Lower leg skin (tissue), 4 donors: ENCODE results near the gene PDE9A. TPM values are rescaled to one million over a fixed set of nuclear protein-coding genes. Genes with fewer than 3 reads are reported as not detected.

Source experiments
- DNase-seq, 2 donors: peaks; one replicate each; pipeline ENCODE4 v3.0.0-alpha.2; 2019; ENCODE audit warnings: low spot score in 2 of 2
- H3K4me3 ChIP-seq: fragments of 200-600 bp; sonication (generic); 2 replicates; pipeline ENCODE4 v1.5.1; 2017; ENCODE audit warnings: mild to moderate bottlenecking, low read depth; ENCODE audit not compliant: poor library complexity, severe bottlenecking
- CTCF ChIP-seq, 3 donors: fragments of 450-650 bp; IDR thresholded peaks; one replicate each; pipeline ENCODE4 v1.5.1; 2016; ENCODE audit warnings: antibody characterized with exemption in 3 of 3, mild to moderate bottlenecking in 3 of 3, moderate library complexity in 2 of 3
- POLR2A ChIP-seq, 2 donors: fragments of 450-650 bp; IDR thresholded peaks; one replicate each; pipeline ENCODE4 v1.6.1; 2016 to 2017; ENCODE audit warnings: antibody characterized with exemption in 2 of 2, mild to moderate bottlenecking in 1 of 2, moderate library complexity in 1 of 2
- WGBS, 2 donors: methylation state at CpG; one replicate each; pipeline ENCODE4 v1.1.5; 2018; 5-methylcytosine and 5-hydroxymethylcytosine counted together
- intact Hi-C: fragments of 100-400 bp; cut with DNase I; formaldehyde crosslinking; loops from one replicate; pipeline ENCODE4 v1.15.0; 2023; ENCODE audit warnings: low total_unique reads
- total RNA-seq, 4 donors: library from RNA; depleted of rRNA; stranded (reverse); fragments of >200 nt; gene quantifications; one replicate each; pipeline ENCODE4 v1.1.0, GENCODE V29; 2016

The PDE9A gene
- total RNA-seq, 4 donors from 2014 or later, result 2.1 to 16.3 (median 9.0) TPM

- WGBS, 2 donors, result 81 to 84% methylated on average over 21 of the region's 21 CpGs
Measured at GRCh38 chr21:42746593-42747275, 93.3 kb downstream of the PDE9A start.

GRCh38 chr21:42747276-42747701, 93.9 kb downstream of the PDE9A start:
- DNase-seq, result no peak
- no peak overlapping the region for H3K4me3 ChIP-seq
- intact Hi-C loops, result no loop called here
- 60 to 70% methylated on average over 5 to 10 of the region's 10 CpGs for WGBS, 2 donors
- TF ChIP-seq CTCF (IDR thresholded peaks at IDR 0.05) (no peak), POLR2A (IDR thresholded peaks at IDR 0.05) (no peak)

More at GRCh38 chr21:42746593-42747275, 93.3 kb downstream of the PDE9A start:
- no peak for DNase-seq
- no peak for TF ChIP-seq CTCF (IDR thresholded peaks at IDR 0.05)
- TF ChIP-seq POLR2A (IDR thresholded peaks at IDR 0.05), result no peak
- H3K4me3 ChIP-seq, result no peak overlapping the region
- intact Hi-C loops, result no loop called here

GRCh38 chr21:42747746-42748351, 94.4 kb downstream of the PDE9A start:
- TF ChIP-seq POLR2A (IDR thresholded peaks at IDR 0.05) (no peak), CTCF (IDR thresholded peaks at IDR 0.05) (no peak)
- H3K4me3 ChIP-seq, result no peak overlapping the region
- no peak for DNase-seq
- WGBS, 2 donors, result 88 to 90% methylated on average over 15 of the region's 15 CpGs
- intact Hi-C loops, result no loop called here

GRCh38 chr21:42748620-42749176, 95.3 kb downstream of the PDE9A start:
- WGBS, 2 donors, result 80 to 82% methylated on average over 13 of the region's 13 CpGs
- DNase-seq, result no peak
- intact Hi-C loops, result no loop called here
- H3K4me3 ChIP-seq, result no peak overlapping the region
- TF ChIP-seq CTCF (IDR thresholded peaks at IDR 0.05) (no peak), POLR2A (IDR thresholded peaks at IDR 0.05) (no peak)

GRCh38 chr21:42750737-42751530, 97.5 kb downstream of the PDE9A start:
- 86 to 89% methylated on average over 23 of the region's 23 CpGs for WGBS, 2 donors
- no peak for TF ChIP-seq POLR2A (IDR thresholded peaks at IDR 0.05)
- TF ChIP-seq CTCF (IDR thresholded peaks at IDR 0.05), result no peak
- intact Hi-C loops, result no loop called here
- DNase-seq, result no peak
- H3K4me3 ChIP-seq, result no peak overlapping the region
